Neural crest cell (in vitro differentiated cells): Measurements from ENCODE around the gene CD81. TPM values are rescaled to one million over a fixed set of nuclear protein-coding genes. Genes with fewer than 3 reads are reported as not detected.

Experiments used
- DNase-seq: peaks from one replicate; pipeline ENCODE4 v3.0.0; 2021; ENCODE audit warnings: low read depth, mixed read lengths, low spot score
- H3K27ac Mint-ChIP-seq: one replicate; pipeline ENCODE4 v1.8.0; 2021; ENCODE audit warnings: mild to moderate bottlenecking, mixed read lengths; ENCODE audit not compliant: unreplicated experiment
- H3K27me3 Mint-ChIP-seq: 2 replicates; pipeline ENCODE4 v1.8.0; 2021; ENCODE audit warnings: low read depth, mild to moderate bottlenecking, mixed read lengths
- H3K36me3 Mint-ChIP-seq: 2 replicates; pipeline ENCODE4 v1.8.0; 2021; ENCODE audit warnings: low read depth, mild to moderate bottlenecking, mixed read lengths
- H3K4me1 Mint-ChIP-seq: 2 replicates; pipeline ENCODE4 v1.8.0; 2021; ENCODE audit warnings: mixed read lengths
- H3K4me3 Mint-ChIP-seq: one replicate; pipeline ENCODE4 v1.8.0; 2021; ENCODE audit warnings: mild to moderate bottlenecking, mixed read lengths
- H3K9me3 Mint-ChIP-seq: 2 replicates; pipeline ENCODE4 v1.8.0; 2021; ENCODE audit warnings: mixed read lengths
- total RNA-seq: library from RNA; stranded (reverse); gene quantifications from 2 replicates; pipeline ENCODE4 v1.2.1, GENCODE V29; 2021
- TF ChIP-seq, protein P1 (sequence below): fragments of 200-600 bp; sonication (generic); conservative IDR thresholded peaks from 2 replicates; pipeline ENCODE4 v1.5.0; 2021; ENCODE audit warnings: antibody characterized with exemption, mild to moderate bottlenecking

Gene CD81
- total RNA-seq, 1 donor from 2014 or later, result 225 TPM

DNA sequence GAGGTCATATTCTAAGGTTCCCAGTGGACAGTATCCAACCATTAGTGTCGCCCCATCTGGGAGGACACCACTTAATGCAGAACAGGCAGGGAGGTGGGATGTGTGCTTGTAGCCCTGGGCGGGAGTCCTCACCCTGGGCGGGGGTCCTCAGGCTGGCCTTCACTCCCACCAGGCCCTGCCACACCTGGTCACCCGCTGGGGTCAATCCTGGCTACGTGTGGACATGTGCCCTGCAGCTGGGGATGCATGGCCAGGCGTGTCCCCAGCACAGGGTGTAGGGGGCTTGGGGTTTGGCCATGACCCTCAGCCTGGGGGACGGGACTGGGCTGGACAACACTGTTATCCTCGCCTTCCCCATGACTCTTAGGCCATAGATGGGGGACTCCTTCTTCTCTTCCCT, 48.4 kb downstream of the CD81 start:
- Mint-ChIP-seq H3K36me3 (no peaks in the 10 kb centered on the region), H3K27me3 (no peaks in the 10 kb centered on the region), H3K9me3 (no peaks in the 10 kb centered on the region), H3K4me3 (no peak overlapping the region), H3K4me1 (no peaks in the 10 kb centered on the region), H3K27ac (no peak overlapping the region)
- TF ChIP-seq, protein P1, sequence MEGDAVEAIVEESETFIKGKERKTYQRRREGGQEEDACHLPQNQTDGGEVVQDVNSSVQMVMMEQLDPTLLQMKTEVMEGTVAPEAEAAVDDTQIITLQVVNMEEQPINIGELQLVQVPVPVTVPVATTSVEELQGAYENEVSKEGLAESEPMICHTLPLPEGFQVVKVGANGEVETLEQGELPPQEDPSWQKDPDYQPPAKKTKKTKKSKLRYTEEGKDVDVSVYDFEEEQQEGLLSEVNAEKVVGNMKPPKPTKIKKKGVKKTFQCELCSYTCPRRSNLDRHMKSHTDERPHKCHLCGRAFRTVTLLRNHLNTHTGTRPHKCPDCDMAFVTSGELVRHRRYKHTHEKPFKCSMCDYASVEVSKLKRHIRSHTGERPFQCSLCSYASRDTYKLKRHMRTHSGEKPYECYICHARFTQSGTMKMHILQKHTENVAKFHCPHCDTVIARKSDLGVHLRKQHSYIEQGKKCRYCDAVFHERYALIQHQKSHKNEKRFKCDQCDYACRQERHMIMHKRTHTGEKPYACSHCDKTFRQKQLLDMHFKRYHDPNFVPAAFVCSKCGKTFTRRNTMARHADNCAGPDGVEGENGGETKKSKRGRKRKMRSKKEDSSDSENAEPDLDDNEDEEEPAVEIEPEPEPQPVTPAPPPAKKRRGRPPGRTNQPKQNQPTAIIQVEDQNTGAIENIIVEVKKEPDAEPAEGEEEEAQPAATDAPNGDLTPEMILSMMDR, result no peak
- no peak for DNase-seq

DNA sequence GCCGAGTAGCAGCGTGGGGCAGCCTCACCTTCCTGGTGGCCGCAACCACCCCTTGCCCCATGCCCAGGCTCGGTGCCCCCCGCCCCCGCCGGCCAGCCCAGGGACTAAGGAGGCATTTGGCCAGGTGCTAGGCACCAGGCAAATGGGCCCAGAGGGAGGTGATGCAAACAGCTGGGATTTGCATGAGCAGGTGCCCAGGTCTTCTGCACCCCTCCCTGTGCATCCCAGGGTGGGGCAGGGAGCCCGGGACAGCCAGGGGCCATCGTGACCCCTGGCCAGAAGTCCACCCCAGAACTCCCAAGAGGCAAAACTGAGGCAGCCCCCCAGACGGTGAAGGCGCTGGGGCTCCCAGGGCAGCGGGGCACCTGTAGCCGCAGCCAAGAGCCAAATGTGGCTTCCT, 49.1 kb downstream of the CD81 start:
- no peak for DNase-seq
- no peaks in the 10 kb centered on the region for H3K9me3 Mint-ChIP-seq
- no peaks in the 10 kb centered on the region for H3K27me3 Mint-ChIP-seq
- H3K27ac Mint-ChIP-seq, result no peak overlapping the region
- no peak overlapping the region for H3K4me3 Mint-ChIP-seq
- TF ChIP-seq, protein P1, result no peak
- H3K4me1 Mint-ChIP-seq, result no peaks in the 10 kb centered on the region
- no peaks in the 10 kb centered on the region for H3K36me3 Mint-ChIP-seq

GRCh38 chr11:2426826-2427521, 49.9 kb downstream of the CD81 start:
- TF ChIP-seq, protein P1, result no peak
- no peak for DNase-seq
- H3K27me3 Mint-ChIP-seq, result no peaks in the 10 kb centered on the region
- no peak overlapping the region for H3K27ac Mint-ChIP-seq
- no peaks in the 10 kb centered on the region for H3K9me3 Mint-ChIP-seq
- H3K4me3 Mint-ChIP-seq, result no peak overlapping the region
- no peaks in the 10 kb centered on the region for H3K4me1 Mint-ChIP-seq
- no peaks in the 10 kb centered on the region for H3K36me3 Mint-ChIP-seq

DNA sequence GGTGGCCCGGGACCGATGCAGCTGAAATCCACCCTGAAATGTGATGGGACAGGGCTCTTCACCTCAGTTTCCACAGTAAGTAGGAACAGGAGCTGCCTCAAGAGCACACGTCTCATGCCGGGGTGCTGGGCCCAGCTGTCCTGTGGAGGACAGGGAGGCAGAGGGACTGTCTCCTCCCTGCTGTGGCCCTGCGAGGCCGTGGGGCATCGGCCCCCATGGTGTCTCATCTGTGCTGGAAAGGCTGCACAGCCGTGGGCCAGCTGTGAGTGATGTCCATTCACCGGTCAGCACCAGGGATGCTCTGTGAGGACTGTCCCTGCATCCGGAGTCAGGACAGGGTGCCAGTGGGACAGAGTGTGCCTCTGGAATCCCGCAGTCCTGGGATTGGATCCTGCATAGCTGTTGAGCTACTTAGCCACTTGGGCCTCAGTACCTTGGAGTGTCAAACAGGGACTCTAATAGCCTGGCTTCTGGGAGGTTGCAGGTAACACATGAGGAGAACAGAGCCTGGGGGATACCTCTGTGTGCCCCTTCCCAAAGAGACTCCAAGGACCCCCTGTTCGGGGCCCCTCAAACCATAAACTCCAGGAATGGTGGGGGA, 50.7 kb downstream of the CD81 start:
- no peak for DNase-seq
- no peaks in the 10 kb centered on the region for H3K27me3 Mint-ChIP-seq
- no peak overlapping the region for H3K27ac Mint-ChIP-seq
- no peaks in the 10 kb centered on the region for H3K4me1 Mint-ChIP-seq
- no peaks in the 10 kb centered on the region for H3K9me3 Mint-ChIP-seq
- no peak overlapping the region for H3K4me3 Mint-ChIP-seq
- TF ChIP-seq, protein P1, result no peak
- no peaks in the 10 kb centered on the region for H3K36me3 Mint-ChIP-seq

GRCh38 chr11:2428322-2428795, 51.2 kb downstream of the CD81 start:
- H3K27ac Mint-ChIP-seq, result no peak overlapping the region
- H3K27me3 Mint-ChIP-seq, result no peaks in the 10 kb centered on the region
- H3K36me3 Mint-ChIP-seq, result no peaks in the 10 kb centered on the region
- DNase-seq, result peak; percentile 76
- H3K4me1 Mint-ChIP-seq, result no peaks in the 10 kb centered on the region
- TF ChIP-seq, protein P1, result peak; percentile 77
- no peak overlapping the region for H3K4me3 Mint-ChIP-seq
- no peaks in the 10 kb centered on the region for H3K9me3 Mint-ChIP-seq
